ENCODE results near the gene SLC39A13.

The SLC39A13 gene

GRCh38 chr11:47433157-47433556 lies 24.8 kb downstream of the SLC39A13 start:
- no peak for DNase-seq

- no peak for DNase-seq
These were observed 25.8 kb downstream of the SLC39A13 start for GRCh38 chr11:47434011-47434786.

GRCh38 chr11:47435687-47436086 lies 27.3 kb downstream of the SLC39A13 start:
- DNase-seq = no peak

- no peak for DNase-seq
These were observed 28.3 kb downstream of the SLC39A13 start for GRCh38 chr11:47436726-47437125.

- no peak for DNase-seq
These were observed 28.9 kb downstream of the SLC39A13 start for GRCh38 chr11:47437218-47437745.

- DNase-seq = no peak
These were observed 29.5 kb downstream of the SLC39A13 start for GRCh38 chr11:47437746-47438418.

- no peak for DNase-seq
These were observed 30.3 kb downstream of the SLC39A13 start for GRCh38 chr11:47438721-47439120.

- DNase-seq = no peak
These were observed 31.7 kb downstream of the SLC39A13 start for GRCh38 chr11:47440054-47440476.

- DNase-seq = no peak
These were observed 33.0 kb downstream of the SLC39A13 start for GRCh38 chr11:47441421-47441820.

- no peak for DNase-seq
These were observed 34.1 kb downstream of the SLC39A13 start for GRCh38 chr11:47442514-47442913.

- DNase-seq = no peak
These were observed 34.8 kb downstream of the SLC39A13 start for GRCh38 chr11:47443028-47443700.

- no peak for DNase-seq
These were observed 35.4 kb downstream of the SLC39A13 start for GRCh38 chr11:47443817-47444216.

GRCh38 chr11:47445840-47446239 lies 37.5 kb downstream of the SLC39A13 start:
- DNase-seq = no peak

GRCh38 chr11:47446833-47447232 lies 38.4 kb downstream of the SLC39A13 start:
- no peak for DNase-seq

- no peak for DNase-seq
These were observed 39.5 kb downstream of the SLC39A13 start for GRCh38 chr11:47447906-47448305.

- no peak for DNase-seq
These were observed 40.4 kb downstream of the SLC39A13 start, which contains the start of gene RAPSN for GRCh38 chr11:47448566-47449427. Gene RAPSN, minus strand, starts transcription at chr11:47449136. Its CDS starts 172 bp downstream, at chr11:47448964.

- no peak for DNase-seq
These were observed 41.2 kb downstream of the SLC39A13 start for GRCh38 chr11:47449541-47449940.

- no peak for DNase-seq
These were observed 43.0 kb downstream of the SLC39A13 start for GRCh38 chr11:47451436-47451835.

GRCh38 chr11:47451990-47452389 lies 43.6 kb downstream of the SLC39A13 start:
- DNase-seq = no peak

GRCh38 chr11:47453365-47453764 lies 45.0 kb downstream of the SLC39A13 start:
- no peak for DNase-seq

GRCh38 chr11:47454258-47454671 lies 45.9 kb downstream of the SLC39A13 start:
- peak; percentile 77 to 82 (median 79) for DNase-seq

GRCh38 chr11:47460571-47461235 lies 52.3 kb downstream of the SLC39A13 start:
- no peak for DNase-seq

Data from suppressor macrophage treated with lipopolysaccharide for 1 hour (primary cell).